ENCODE measurements around the gene STRIP1. TPM values are rescaled to one million over a fixed set of nuclear protein-coding genes. Genes with fewer than 3 reads are reported as not detected.

The STRIP1 gene
- total and polyA plus RNA-seq, 2 donors (not counting 3 experiments of a cell fraction or from before 2014, with no cell fraction given), result 26.2 to 42.1 TPM

- DNase-seq (ENCODE audit: low read depth, low spot score) (no peak), FAIRE-seq (no peak)
- ChIA-PET POLR2A (no interaction called here), CTCF (interaction anchor here (0.7 to 1.4 kb wide), 5 partner anchors 9 to 217 kb away, joined by 3 to 5 read pairs (median 3); partner anchors contain the start of gene AHCYL1)
- no peaks in the 10 kb centered on the region for H3K27me3 ChIP-seq (ENCODE audit: control insufficient read depth in 2 of 2, insufficient read depth in 2 of 2, low read length in 2 of 2)
- no TSS peak for BruUV-seq (replicated peaks)
- no peaks in the 10 kb centered on the region for H3K4me1 ChIP-seq (ENCODE audit: control insufficient read depth, extremely low read depth, insufficient read depth, low read length)
- H3K4me3 ChIP-seq (replicated peaks in 1 of 3; ENCODE audit: insufficient read depth in 1 of 3, low read depth in 1 of 3, low read length in 3 of 3), result no peak overlapping the region
- peaks cover 0 to 2% of the 10 kb centered on the region in 2 experiments for H3K36me3 ChIP-seq (ENCODE audit: control insufficient read depth in 2 of 2, extremely low read depth in 1 of 2, insufficient read depth in 2 of 2, low read length in 2 of 2)
- no peaks in the 10 kb centered on the region for H3K9me3 ChIP-seq (replicated peaks; ENCODE audit: control insufficient read depth, insufficient read depth, low read length)
- H3K9ac ChIP-seq (replicated peaks; ENCODE audit: extremely low read depth, insufficient read depth, low read length), result no peak overlapping the region
- no peak overlapping the region for H2AFZ ChIP-seq (ENCODE audit: low read depth, low read length)
- H3K79me2 ChIP-seq (ENCODE audit: control insufficient read depth, insufficient read depth, low read length), result peaks cover 62% of the 10 kb centered on the region
- H4K20me1 ChIP-seq (replicated peaks; ENCODE audit: control insufficient read depth, extremely low read depth, insufficient read depth, low read length), result no peaks in the 10 kb centered on the region
- no peaks in the 10 kb centered on the region for H3K9me1 ChIP-seq (replicated peaks; ENCODE audit: control insufficient read depth, extremely low read depth, insufficient read depth, low read length)
- H3K27ac ChIP-seq (ENCODE audit: insufficient read depth, low read depth, low read length), result no peak overlapping the region
- no peak overlapping the region for H3K4me2 ChIP-seq (ENCODE audit: insufficient read depth, low read length)
- TF ChIP-seq JUN (IDR thresholded peaks at IDR 0.05; ENCODE audit: borderline replicate concordance, insufficient read depth, insufficient read length, low read depth) (no peak), GATA2 (IDR thresholded peaks at IDR 0.05; ENCODE audit: insufficient read depth, insufficient read length, low read depth, low read length) (no peak), FOS (IDR thresholded peaks at IDR 0.05; ENCODE audit: borderline replicate concordance, insufficient read depth, low read length) (no peak), POLR2A (IDR thresholded peaks at IDR 0.05; ENCODE audit: low read depth, low read length) (no peak), POLR2AphosphoS5 (IDR thresholded peaks at IDR 0.05; ENCODE audit: insufficient read depth, low read depth, low read length) (no peak), MYC (IDR thresholded peaks at IDR 0.05; ENCODE audit: low read depth, low read length) (no peak), EZH2 (IDR thresholded peaks at IDR 0.05; ENCODE audit: borderline replicate concordance, low read depth, low read length, severe bottlenecking) (no peak)
- TF ChIP-seq, protein P1, sequence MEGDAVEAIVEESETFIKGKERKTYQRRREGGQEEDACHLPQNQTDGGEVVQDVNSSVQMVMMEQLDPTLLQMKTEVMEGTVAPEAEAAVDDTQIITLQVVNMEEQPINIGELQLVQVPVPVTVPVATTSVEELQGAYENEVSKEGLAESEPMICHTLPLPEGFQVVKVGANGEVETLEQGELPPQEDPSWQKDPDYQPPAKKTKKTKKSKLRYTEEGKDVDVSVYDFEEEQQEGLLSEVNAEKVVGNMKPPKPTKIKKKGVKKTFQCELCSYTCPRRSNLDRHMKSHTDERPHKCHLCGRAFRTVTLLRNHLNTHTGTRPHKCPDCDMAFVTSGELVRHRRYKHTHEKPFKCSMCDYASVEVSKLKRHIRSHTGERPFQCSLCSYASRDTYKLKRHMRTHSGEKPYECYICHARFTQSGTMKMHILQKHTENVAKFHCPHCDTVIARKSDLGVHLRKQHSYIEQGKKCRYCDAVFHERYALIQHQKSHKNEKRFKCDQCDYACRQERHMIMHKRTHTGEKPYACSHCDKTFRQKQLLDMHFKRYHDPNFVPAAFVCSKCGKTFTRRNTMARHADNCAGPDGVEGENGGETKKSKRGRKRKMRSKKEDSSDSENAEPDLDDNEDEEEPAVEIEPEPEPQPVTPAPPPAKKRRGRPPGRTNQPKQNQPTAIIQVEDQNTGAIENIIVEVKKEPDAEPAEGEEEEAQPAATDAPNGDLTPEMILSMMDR (IDR thresholded peaks at IDR 0.05; ENCODE audit: extremely low read depth in 1 of 2, insufficient read depth in 1 of 2, low read depth in 1 of 2, low read length in 2 of 2), result no peak
- TF ChIP-seq, protein P2, sequence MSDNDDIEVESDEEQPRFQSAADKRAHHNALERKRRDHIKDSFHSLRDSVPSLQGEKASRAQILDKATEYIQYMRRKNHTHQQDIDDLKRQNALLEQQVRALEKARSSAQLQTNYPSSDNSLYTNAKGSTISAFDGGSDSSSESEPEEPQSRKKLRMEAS (IDR thresholded peaks at IDR 0.05; ENCODE audit: insufficient read depth, insufficient read length), result no peak
- dilution Hi-C loops (cut with MboI; ENCODE audit: extremely low pct_ligation_motif_present, low sequenced_read_pairs) (no loop called here), intact Hi-C loops (cut with micrococcal nuclease) (no loop called here)
Measured at GRCh38 chr1:109993885-109994284, 40.5 kb upstream of the STRIP1 start.

Measured in endothelial cell of umbilical vein (primary cell).